Body of pancreas (tissue), 4 donors: ENCODE measurements around the gene DUSP3.

Source experiments
- CTCF ChIP-seq, 7 experiments: fragments of 450-650 bp in 4 of 7; fragments of 200-600 bp in 3 of 7; sonication (generic) in 3 of 7; IDR thresholded peaks; one replicate each; pipeline ENCODE4 v1.5.1; 2016 to 2019; ENCODE audit warnings: antibody characterized with exemption in 7 of 7
- POLR2A ChIP-seq, 3 donors: fragments of 450-650 bp; IDR thresholded peaks; one replicate each; pipeline ENCODE4 v1.6.1; 2016; ENCODE audit warnings: antibody characterized with exemption in 3 of 3, mild to moderate bottlenecking in 2 of 3

DNA sequence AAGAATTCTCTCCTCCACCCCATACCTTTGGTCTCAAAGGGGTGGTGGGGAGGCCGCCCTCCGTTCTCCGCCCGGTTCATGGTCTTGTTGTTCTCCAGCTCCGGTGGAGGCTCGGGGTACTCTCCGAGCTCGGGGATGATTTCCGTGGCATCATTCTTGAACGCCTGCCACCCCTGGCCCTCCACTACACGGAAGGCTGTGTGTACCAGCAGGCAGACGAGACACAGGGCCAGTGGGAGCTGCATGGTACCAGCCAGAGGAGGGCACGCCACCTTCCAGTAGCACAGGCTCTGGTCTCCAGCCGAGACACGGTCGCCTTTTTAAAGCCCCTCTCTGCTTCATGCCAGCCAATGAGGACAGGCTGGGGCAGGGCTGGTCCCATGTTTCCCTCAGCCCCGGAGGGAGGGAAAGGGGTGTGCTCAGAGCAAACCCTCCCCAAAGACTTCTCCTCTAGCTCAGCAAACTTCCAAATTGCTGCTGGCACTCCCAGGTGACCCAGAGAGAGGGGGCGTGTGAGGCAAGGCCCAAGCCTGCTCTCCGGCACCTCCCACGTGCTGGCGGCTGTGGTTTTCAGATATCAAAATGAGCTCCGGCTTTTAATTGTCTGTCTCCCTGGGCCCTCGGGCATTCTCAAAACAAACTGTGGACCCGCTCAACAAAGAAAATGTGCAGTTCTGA, 20.1 kb downstream of the DUSP3 start, which contains the start of gene SOST:
- TF ChIP-seq CTCF (IDR thresholded peaks at IDR 0.05) (no peak), POLR2A (IDR thresholded peaks at IDR 0.05) (no peak)
